AG10803 (cell line): ENCODE data around the gene PRKCH.

ENCODE experiments used
- DNase-seq: peaks from one replicate; pipeline ENCODE4 v3.0.0; 2010; ENCODE audit warnings: low read depth
- H3K4me3 ChIP-seq: 2 replicates; pipeline ENCODE4 v1.5.1; 2011; ENCODE audit warnings: mild to moderate bottlenecking, low read length, control low read depth
- TF ChIP-seq, protein P1 (sequence below): conservative IDR thresholded peaks from 2 replicates; pipeline ENCODE4 v1.5.1; 2011; ENCODE audit warnings: mild to moderate bottlenecking, low read length, control low read depth, inconsistent platforms

PRKCH gene

GRCh38 chr14:61479746-61480502, 158.5 kb downstream of the PRKCH start:
- DNase-seq = peak; percentile 47

DNA sequence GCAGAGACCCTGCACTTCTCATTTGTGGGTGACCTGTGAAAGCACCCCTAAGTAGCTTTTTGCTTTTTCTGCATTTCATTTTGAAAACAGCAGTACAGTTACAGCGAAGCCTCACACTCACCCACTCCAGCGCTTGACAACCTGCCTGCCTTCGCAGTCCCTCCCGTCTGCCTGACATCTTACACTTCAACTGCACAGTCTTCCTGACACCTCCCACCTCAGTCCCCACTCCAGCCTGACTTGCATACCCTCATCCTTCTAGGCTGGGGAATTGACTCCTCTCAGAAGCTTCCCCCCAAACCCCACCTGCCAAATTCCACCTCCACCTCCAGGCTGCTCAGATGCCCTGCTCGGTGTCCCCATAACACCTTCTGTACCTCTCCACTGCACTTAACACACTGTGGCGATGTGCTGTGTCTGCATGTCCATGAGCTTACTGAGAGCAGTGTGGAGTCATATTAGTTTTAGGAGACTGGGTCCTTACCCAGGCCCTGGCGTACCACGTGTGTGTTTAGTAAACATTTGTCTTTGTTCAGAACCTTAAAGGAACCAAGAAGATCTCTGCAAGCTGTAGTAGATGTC, 159.4 kb downstream of the PRKCH start:
- H3K4me3 ChIP-seq = no peak overlapping the region
- no peak for DNase-seq
- TF ChIP-seq, protein P1, sequence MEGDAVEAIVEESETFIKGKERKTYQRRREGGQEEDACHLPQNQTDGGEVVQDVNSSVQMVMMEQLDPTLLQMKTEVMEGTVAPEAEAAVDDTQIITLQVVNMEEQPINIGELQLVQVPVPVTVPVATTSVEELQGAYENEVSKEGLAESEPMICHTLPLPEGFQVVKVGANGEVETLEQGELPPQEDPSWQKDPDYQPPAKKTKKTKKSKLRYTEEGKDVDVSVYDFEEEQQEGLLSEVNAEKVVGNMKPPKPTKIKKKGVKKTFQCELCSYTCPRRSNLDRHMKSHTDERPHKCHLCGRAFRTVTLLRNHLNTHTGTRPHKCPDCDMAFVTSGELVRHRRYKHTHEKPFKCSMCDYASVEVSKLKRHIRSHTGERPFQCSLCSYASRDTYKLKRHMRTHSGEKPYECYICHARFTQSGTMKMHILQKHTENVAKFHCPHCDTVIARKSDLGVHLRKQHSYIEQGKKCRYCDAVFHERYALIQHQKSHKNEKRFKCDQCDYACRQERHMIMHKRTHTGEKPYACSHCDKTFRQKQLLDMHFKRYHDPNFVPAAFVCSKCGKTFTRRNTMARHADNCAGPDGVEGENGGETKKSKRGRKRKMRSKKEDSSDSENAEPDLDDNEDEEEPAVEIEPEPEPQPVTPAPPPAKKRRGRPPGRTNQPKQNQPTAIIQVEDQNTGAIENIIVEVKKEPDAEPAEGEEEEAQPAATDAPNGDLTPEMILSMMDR = no peak

More at GRCh38 chr14:61479746-61480502, 158.5 kb downstream of the PRKCH start:
- no peak overlapping the region for H3K4me3 ChIP-seq
- TF ChIP-seq, protein P1 = no peak

GRCh38 chr14:61481701-61482100, 160.3 kb downstream of the PRKCH start:
- no peak overlapping the region for H3K4me3 ChIP-seq
- TF ChIP-seq, protein P1 = no peak
- no peak for DNase-seq

DNA sequence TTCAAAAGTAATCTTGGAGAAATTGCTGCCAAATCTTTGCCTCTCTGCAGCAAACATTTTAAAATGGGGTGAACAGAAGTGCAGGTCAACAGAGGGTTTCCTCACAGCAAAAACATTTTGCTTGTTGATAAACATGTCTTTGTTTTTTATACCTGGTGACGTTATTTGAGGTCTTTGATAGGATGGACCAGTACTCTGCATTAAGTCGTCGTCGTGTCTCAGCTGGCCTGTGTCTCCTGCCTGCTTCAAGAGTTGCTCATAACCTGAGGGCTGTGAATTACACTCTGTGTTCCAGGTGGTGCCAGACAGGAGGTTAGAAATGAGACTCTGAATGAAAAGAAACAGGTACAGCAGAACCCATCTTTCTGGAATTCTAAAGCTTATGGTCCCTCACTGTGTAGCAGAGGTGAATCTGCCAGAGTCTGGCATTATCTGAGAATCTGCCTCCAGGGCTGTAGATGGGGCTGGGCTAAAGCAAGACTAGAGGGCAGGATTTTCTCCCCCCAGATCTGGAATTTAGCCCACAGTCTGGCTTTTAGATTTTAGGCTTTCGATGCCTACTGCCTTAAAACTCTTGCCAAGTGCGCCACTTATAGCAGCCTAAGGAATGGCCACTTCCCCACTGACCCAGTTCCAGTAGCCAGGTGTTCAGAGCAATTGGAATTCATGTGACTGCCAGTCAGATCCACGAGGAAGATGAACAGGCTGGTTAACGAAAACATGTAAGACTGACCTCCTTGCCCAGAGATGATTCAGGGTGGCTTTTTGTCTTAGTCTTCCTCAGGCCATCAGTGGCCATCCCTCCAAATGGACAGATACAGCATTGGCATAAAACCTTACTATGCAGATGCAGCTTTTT, 161.2 kb downstream of the PRKCH start:
- DNase-seq = no peak
- TF ChIP-seq, protein P1 = no peak
- H3K4me3 ChIP-seq = no peak overlapping the region

DNA sequence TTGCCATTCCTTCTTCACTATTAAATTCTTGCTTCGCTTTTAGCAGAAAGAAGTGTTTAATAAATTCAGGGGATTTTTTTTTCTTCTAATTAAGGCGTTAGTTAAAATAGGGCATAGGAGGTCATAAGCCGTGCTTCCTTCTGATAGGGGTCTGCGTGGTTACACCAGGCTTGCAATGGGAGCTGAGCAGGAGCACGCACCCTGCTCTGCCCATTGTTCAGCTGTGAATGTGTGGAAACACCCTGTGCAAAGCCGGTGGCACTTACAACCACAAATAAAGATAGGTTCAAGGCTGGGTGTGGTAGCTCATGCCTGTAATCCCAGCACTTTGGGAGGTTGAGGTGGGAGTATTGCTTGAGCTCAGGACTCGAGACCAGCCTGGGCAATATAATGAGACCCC, 162.1 kb downstream of the PRKCH start:
- no peak overlapping the region for H3K4me3 ChIP-seq
- TF ChIP-seq, protein P1 = no peak
- no peak for DNase-seq

DNA sequence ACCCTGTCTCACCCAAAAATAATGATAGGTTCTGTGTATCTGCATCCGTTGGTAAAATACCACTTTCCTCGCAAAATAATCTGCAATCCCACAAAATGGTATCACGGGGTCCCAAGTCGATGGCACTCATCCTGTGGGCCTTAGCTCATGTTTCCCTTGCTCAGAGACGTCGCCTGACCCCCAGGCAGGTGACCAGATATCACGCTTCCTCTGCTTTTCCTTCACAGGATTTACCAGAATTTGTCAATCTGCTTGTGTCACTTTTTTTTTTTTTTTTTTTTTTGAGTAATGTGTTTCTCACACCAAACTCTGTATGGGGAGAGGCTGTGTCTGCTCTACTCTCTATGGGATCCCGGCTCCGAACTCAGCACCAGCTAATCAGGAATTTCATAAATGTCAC, 162.7 kb downstream of the PRKCH start:
- no peak for DNase-seq
- TF ChIP-seq, protein P1 = no peak

More for the DNA sequence above, 162.7 kb downstream of the PRKCH start:
- H3K4me3 ChIP-seq = no peak overlapping the region
